A673 (cell line): ENCODE results near the gene GRIFIN. TPM values are rescaled to one million over a fixed set of nuclear protein-coding genes. Genes with fewer than 3 reads are reported as not detected.

Experiments used
- BruUV-seq: library from RNA; stranded (reverse); fragments of 400-500 nt; replicated peaks from 2 replicates; lab custom pipeline; 2021; lab: Mats Ljungman, UMichigan
- CTCF ChIA-PET: fragments of 300-600 bp; sonication (Branson Sonifier 250); formaldehyde crosslinking; loops from one replicate; lab custom pipeline; 2022; ENCODE audit warnings: antibody characterized with exemption; lab: Charles Lee
- POLR2A ChIA-PET: fragments of 300-600 bp; sonication (Branson Sonifier 250); formaldehyde crosslinking; loops from one replicate; lab custom pipeline; 2022; ENCODE audit warnings: antibody characterized with exemption; ENCODE audit not compliant: low non-redundant PET; lab: Charles Lee
- DNase-seq: peaks from one replicate; pipeline ENCODE4 v3.0.0-alpha.2; 2015; ENCODE audit warnings: low spot score
- H3K27ac ChIP-seq: fragments of 200-600 bp; sonication (generic); 2 replicates; pipeline ENCODE4 v1.5.1; 2016; ENCODE audit warnings: mixed run types, low read depth, mild to moderate bottlenecking, mixed read lengths, antibody characterized with exemption, low read length; ENCODE audit not compliant: poor library complexity, severe bottlenecking
- H3K27me3 ChIP-seq: fragments of 200-600 bp; sonication (generic); replicated peaks from 2 replicates; pipeline ENCODE4 v1.6.1; 2017; ENCODE audit warnings: mixed run types, low read depth, mild to moderate bottlenecking, mixed read lengths, antibody characterized with exemption, low read length; ENCODE audit not compliant: insufficient read depth, poor library complexity
- H3K36me3 ChIP-seq: fragments of 200-600 bp; sonication (generic); 2 replicates; pipeline ENCODE4 v1.6.1; 2016; ENCODE audit warnings: mixed run types, mild to moderate bottlenecking, mixed read lengths, antibody characterized with exemption, low read length; ENCODE audit not compliant: insufficient read depth, poor library complexity, severe bottlenecking
- H3K4me1 ChIP-seq: fragments of 200-600 bp; sonication (generic); 2 replicates; pipeline ENCODE4 v1.6.1; 2017; ENCODE audit warnings: mixed run types, mild to moderate bottlenecking, mixed read lengths, antibody characterized with exemption, low read length; ENCODE audit not compliant: insufficient read depth, poor library complexity, severe bottlenecking
- H3K4me3 ChIP-seq: fragments of 200-600 bp; sonication (generic); 2 replicates; pipeline ENCODE4 v1.5.1; 2016; ENCODE audit warnings: low read depth, mixed run types, mild to moderate bottlenecking, mixed read lengths, low read length; ENCODE audit not compliant: poor library complexity, severe bottlenecking
- H3K9me3 ChIP-seq: fragments of 200-600 bp; sonication (generic); 2 replicates; pipeline ENCODE4 v1.6.1; 2016; ENCODE audit warnings: mixed run types, low read depth, mild to moderate bottlenecking, mixed read lengths, antibody characterized with exemption, low read length; ENCODE audit not compliant: poor library complexity, severe bottlenecking
- EZH2 ChIP-seq: fragments of 200-600 bp; sonication (generic); IDR thresholded peaks from 2 replicates; pipeline ENCODE4 v1.6.1; 2017; ENCODE audit warnings: borderline replicate concordance, low read depth, mild to moderate bottlenecking, mixed read lengths, antibody characterized with exemption, low read length; ENCODE audit not compliant: poor library complexity, severe bottlenecking
- intact Hi-C: fragments of 100-400 bp; cut with micrococcal nuclease; formaldehyde crosslinking; loops from one replicate; pipeline ENCODE4 v1.10.0; 2022; ENCODE audit not compliant: unreplicated experiment
- total RNA-seq: library from RNA; stranded (reverse); gene quantifications from 2 replicates; pipeline ENCODE4 v1.2.3, GENCODE V29; 2021
- TF ChIP-seq, protein P1 (sequence below): fragments of 300-800, 200-600 bp; sonication (generic); conservative IDR thresholded peaks from 2 replicates; pipeline ENCODE4 v1.5.1; 2017; ENCODE audit warnings: low read depth, mild to moderate bottlenecking, antibody characterized with exemption, low read length, moderate library complexity, mixed read lengths

GRIFIN gene
- total RNA-seq, 1 experiment from 2014 or later: not detected

DNA sequence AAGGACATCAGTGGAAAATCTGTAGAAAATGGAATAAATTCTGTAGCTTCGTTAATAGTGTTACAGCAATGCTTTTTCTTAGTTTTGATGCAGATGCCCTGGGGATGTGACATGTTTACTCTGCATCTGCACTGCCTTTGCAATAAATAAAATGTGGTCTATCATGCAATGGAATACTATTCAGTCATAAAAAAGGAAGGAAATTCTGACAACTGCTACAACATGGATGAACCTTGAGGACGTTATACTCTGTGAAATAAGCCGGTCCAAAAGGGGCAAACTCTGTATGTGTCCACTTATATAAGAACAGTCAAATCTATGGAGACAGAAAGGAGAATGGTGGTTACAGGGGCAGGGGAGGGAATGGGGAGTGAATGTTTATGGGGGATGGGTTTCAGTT, 13.5 kb downstream of the GRIFIN start:
- no peak for TF ChIP-seq EZH2
- TF ChIP-seq, protein P1, sequence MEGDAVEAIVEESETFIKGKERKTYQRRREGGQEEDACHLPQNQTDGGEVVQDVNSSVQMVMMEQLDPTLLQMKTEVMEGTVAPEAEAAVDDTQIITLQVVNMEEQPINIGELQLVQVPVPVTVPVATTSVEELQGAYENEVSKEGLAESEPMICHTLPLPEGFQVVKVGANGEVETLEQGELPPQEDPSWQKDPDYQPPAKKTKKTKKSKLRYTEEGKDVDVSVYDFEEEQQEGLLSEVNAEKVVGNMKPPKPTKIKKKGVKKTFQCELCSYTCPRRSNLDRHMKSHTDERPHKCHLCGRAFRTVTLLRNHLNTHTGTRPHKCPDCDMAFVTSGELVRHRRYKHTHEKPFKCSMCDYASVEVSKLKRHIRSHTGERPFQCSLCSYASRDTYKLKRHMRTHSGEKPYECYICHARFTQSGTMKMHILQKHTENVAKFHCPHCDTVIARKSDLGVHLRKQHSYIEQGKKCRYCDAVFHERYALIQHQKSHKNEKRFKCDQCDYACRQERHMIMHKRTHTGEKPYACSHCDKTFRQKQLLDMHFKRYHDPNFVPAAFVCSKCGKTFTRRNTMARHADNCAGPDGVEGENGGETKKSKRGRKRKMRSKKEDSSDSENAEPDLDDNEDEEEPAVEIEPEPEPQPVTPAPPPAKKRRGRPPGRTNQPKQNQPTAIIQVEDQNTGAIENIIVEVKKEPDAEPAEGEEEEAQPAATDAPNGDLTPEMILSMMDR: no peak
- H3K27me3 ChIP-seq: no peaks in the 10 kb centered on the region
- no peaks in the 10 kb centered on the region for H3K9me3 ChIP-seq
- H3K27ac ChIP-seq: no peak overlapping the region
- H3K4me3 ChIP-seq: no peak overlapping the region
- H3K36me3 ChIP-seq: no peaks in the 10 kb centered on the region
- DNase-seq: no peak
- intact Hi-C loops: no loop called here
- H3K4me1 ChIP-seq: peaks cover 7% of the 10 kb centered on the region
- no TSS peak for BruUV-seq
- CTCF ChIA-PET: no interaction called here
- POLR2A ChIA-PET: no interaction called here

DNA sequence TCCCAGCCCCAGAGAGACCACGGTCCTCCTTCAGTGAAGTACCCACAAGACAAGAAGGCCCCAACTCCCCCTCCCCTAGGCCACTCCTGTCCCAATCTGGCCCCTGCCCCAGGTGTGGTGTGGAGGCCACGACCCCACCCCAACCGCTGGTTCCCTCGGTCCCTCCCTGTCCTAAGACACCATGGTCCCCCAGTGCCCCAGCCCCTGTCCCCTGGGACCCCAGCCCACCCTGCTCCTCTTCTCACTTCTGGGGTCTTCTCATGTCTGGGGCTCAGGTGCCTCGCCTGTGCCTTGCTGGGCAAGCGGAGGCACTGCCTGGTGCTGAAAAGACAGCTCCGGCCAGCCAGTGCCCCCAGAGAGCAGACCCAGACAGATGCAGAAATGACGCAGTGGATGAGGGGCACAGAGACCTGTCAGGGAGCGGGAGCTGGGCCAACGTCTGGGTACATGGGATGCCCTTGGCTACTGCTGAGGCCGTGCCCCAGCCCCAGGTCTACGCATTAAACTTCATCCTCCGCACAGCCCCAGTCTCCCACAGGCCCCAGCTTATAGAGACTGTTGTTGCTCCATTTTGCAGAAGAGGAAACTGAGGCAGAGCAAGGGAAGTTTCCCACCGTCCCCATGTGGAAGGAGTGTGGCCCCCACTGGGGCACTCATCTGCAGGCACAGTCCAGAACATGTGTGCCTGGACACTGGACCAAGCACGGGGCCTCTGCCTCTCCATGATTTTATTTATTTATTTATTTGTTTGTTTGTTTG, 14.8 kb downstream of the GRIFIN start:
- Histone ChIP-seq H3K4me3 (no peak overlapping the region), H3K27ac (no peak overlapping the region), H3K36me3 (no peaks in the 10 kb centered on the region), H3K9me3 (no peaks in the 10 kb centered on the region), H3K4me1 (peaks cover 7% of the 10 kb centered on the region), H3K27me3 (no peaks in the 10 kb centered on the region)
- TF ChIP-seq, protein P1: no peak
- TF ChIP-seq EZH2: no peak
- ChIA-PET CTCF (no interaction called here), POLR2A (no interaction called here)
- no peak for DNase-seq
- BruUV-seq: no TSS peak
- intact Hi-C loops: no loop called here

DNA sequence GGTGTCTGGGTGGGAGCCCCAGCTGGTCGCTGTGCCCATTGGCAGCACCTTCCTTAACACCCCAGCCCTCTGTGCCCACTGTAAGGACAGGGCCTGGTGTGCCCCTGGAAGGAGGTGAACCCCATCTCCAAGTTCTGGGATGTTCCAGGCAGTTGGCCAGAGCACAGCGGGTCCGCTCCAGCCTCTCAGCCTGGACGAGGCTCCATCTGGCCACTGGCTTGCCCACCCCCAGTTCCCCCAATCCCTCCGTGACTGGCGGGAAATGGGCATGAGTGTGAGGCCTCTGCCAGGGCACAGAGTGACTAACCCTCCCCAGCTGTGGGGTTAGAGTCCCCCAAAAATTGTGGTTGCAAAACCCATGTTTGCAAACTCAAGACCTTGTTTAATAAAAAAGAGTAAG, 15.6 kb downstream of the GRIFIN start:
- no peak for TF ChIP-seq EZH2
- TF ChIP-seq, protein P1: no peak
- Histone ChIP-seq H3K9me3 (no peaks in the 10 kb centered on the region), H3K36me3 (no peaks in the 10 kb centered on the region), H3K4me1 (no peaks in the 10 kb centered on the region), H3K27ac (no peak overlapping the region), H3K27me3 (no peaks in the 10 kb centered on the region), H3K4me3 (no peak overlapping the region)
- intact Hi-C loops: no loop called here
- no TSS peak for BruUV-seq
- POLR2A ChIA-PET: no interaction called here
- DNase-seq: no peak
- CTCF ChIA-PET: no interaction called here
